BJ (cell line): ENCODE data around the gene IDH3G. TPM values are rescaled to one million over a fixed set of nuclear protein-coding genes. Genes with fewer than 3 reads are reported as not detected.

ENCODE experiments used
- CTCF ChIA-PET: fragments of 350-600 bp; formaldehyde crosslinking; extraction: SDS; loops from one replicate; lab custom pipeline; 2021; ENCODE audit warnings: antibody characterized with exemption, inconsistent platforms; lab: Yijun Ruan, JAX
- POLR2A ChIA-PET: fragments of 300-600 bp; sonication (Branson Sonifier 250); formaldehyde crosslinking; extraction: SDS; loops from one replicate; lab custom pipeline; 2021; ENCODE audit warnings: antibody characterized with exemption; lab: Charles Lee
- DNase-seq: peaks from one replicate; pipeline ENCODE4 v3.0.0-alpha.2; 2011; ENCODE audit warnings: low read depth
- H3K27me3 ChIP-seq: 2 replicates; pipeline ENCODE4 v1.6.0; 2011; ENCODE audit warnings: low read length; ENCODE audit not compliant: control insufficient read depth, insufficient read depth
- H3K36me3 ChIP-seq: 2 replicates; pipeline ENCODE4 v1.5.1; 2011; ENCODE audit warnings: low read length; ENCODE audit not compliant: control insufficient read depth, insufficient read depth
- H3K4me3 ChIP-seq: 2 replicates; pipeline ENCODE4 v1.5.1; 2011; ENCODE audit warnings: low read depth, mild to moderate bottlenecking, control low read depth, low read length
- polyA plus RNA-seq: library from polyadenylated mRNA; depleted of rRNA; stranded (reverse); fragments of >200 nt; gene quantifications from 2 replicates; pipeline ENCODE4 v1.2.3, GENCODE V29; 2011
- TF ChIP-seq, protein P1 (sequence below): IDR thresholded peaks from 2 replicates; pipeline ENCODE4 v1.5.1; 2011; ENCODE audit warnings: low read depth, mild to moderate bottlenecking, control low read depth, inconsistent platforms, low read length, moderate library complexity; ENCODE audit not compliant: insufficient read depth

Gene IDH3G
- polyA plus RNA-seq, 1 experiment, result 99.2 TPM

DNA sequence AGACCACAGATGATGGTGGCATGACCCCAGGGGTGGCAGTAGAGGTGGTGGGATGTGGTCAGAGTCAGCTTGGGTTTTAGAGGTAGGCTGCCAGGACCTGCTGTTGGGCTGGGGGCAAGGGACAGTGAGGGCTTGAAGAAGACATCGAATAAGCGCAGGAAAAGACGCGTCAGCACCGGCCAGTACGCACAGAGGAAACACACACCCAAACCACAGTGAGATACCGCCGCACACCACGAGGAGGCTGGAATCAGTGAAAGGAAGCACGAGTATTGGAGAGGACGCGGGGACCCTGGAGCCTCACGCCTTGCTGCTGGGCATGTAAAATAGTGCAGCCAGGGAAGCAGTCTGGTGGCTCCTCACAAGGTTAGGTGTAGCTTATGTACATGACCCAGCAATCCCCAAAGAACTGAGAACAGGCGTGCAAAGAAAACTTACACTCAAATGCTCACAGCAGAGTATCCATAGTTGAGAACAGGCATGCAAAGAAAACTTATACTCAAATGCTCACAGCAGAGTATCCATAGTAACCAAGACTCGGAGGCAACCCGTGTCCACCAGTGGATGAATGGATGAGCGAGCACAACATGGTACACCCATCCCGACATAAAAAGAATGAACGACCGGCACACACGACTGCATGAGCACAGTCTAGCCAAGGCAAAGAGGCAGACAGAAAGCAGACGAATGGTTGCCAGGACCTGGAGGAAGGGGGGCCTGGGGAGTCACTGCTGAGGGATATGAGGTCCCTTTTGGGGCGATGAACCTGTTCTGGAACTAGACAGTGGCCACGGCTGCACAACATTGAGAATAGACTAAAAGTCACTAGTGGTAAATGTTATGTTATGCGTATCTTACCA lies 22.9 kb upstream of the IDH3G start:
- Histone ChIP-seq H3K36me3 (no peaks in the 10 kb centered on the region), H3K4me3 (no peak overlapping the region), H3K27me3 (no peaks in the 10 kb centered on the region; the same call in 1 of the 2 replicates)
- CTCF ChIA-PET, result interaction anchor here (0.9 kb wide), 1 partner anchor 131 kb away, joined by 3 read pairs; no protein-coding TSS in a partner anchor
- POLR2A ChIA-PET, result no interaction called here
- no peak for DNase-seq
- TF ChIP-seq, protein P1, sequence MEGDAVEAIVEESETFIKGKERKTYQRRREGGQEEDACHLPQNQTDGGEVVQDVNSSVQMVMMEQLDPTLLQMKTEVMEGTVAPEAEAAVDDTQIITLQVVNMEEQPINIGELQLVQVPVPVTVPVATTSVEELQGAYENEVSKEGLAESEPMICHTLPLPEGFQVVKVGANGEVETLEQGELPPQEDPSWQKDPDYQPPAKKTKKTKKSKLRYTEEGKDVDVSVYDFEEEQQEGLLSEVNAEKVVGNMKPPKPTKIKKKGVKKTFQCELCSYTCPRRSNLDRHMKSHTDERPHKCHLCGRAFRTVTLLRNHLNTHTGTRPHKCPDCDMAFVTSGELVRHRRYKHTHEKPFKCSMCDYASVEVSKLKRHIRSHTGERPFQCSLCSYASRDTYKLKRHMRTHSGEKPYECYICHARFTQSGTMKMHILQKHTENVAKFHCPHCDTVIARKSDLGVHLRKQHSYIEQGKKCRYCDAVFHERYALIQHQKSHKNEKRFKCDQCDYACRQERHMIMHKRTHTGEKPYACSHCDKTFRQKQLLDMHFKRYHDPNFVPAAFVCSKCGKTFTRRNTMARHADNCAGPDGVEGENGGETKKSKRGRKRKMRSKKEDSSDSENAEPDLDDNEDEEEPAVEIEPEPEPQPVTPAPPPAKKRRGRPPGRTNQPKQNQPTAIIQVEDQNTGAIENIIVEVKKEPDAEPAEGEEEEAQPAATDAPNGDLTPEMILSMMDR, result no peak

DNA sequence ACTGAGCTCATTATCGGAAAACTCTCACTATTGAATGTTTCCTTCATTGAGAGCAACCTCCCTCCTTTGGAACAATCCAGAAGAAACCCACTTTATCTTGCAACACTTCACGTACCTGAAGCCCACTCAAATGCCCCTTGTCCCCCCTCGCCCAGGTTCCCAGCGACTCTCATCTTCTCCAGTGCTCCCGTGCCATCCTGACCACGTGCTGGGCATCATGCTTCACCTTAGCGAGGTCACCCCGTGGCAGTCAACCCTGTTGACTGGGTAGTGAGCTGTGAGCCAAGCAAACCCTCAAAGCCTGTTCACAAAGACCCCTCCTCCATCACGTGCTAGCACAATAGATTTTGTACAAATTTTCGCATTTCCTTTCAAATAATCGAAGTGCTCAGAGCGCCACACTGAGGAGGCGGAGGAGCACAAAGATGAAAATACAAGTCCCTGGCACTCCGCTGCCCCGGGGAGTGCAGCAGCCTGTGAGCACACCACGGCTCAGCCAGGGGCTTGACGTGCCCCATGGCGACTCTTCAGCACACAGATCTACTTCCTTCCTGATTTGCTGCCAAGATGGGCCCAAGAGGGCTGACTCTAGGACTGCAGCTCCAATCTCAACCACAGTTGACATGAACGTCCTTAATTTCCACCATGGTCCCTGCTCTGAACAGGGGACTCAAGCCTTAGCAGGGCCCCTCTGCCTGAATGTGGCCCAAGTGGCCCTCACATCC lies 20.6 kb upstream of the IDH3G start:
- no peaks in the 10 kb centered on the region; the same call in 1 of the 2 replicates for H3K27me3 ChIP-seq
- H3K4me3 ChIP-seq, result no peak overlapping the region
- TF ChIP-seq, protein P1, result no peak
- POLR2A ChIA-PET, result no interaction called here
- CTCF ChIA-PET, result no interaction called here
- no peaks in the 10 kb centered on the region for H3K36me3 ChIP-seq
- DNase-seq, result no peak

GRCh38 chrX:153813161-153813560 lies 19.0 kb upstream of the IDH3G start:
- Histone ChIP-seq H3K4me3 (no peak overlapping the region), H3K36me3 (no peaks in the 10 kb centered on the region), H3K27me3 (no peaks in the 10 kb centered on the region; the same call in 1 of the 2 replicates)
- CTCF ChIA-PET, result interaction anchor here (0.9 kb wide), 1 partner anchor 24 kb away, joined by 3 read pairs; no protein-coding TSS in a partner anchor
- no peak for DNase-seq
- TF ChIP-seq, protein P1, result no peak
- POLR2A ChIA-PET, result no interaction called here

GRCh38 chrX:153812220-153812619 lies 18.0 kb upstream of the IDH3G start:
- Histone ChIP-seq H3K36me3 (no peaks in the 10 kb centered on the region), H3K27me3 (no peaks in the 10 kb centered on the region; the same call in 1 of the 2 replicates), H3K4me3 (no peak overlapping the region)
- POLR2A ChIA-PET, result no interaction called here
- TF ChIP-seq, protein P1, result no peak
- CTCF ChIA-PET, result interaction anchor here (0.9 kb wide), 1 partner anchor 23 kb away, joined by 3 read pairs; no protein-coding TSS in a partner anchor
- no peak for DNase-seq

GRCh38 chrX:153807976-153808375 lies 13.8 kb upstream of the IDH3G start:
- H3K36me3 ChIP-seq, result no peaks in the 10 kb centered on the region
- TF ChIP-seq, protein P1, result no peak
- H3K27me3 ChIP-seq, result no peaks in the 10 kb centered on the region; the same call in 1 of the 2 replicates
- no peak for DNase-seq
- CTCF ChIA-PET, result no interaction called here
- no peak overlapping the region for H3K4me3 ChIP-seq
- POLR2A ChIA-PET, result no interaction called here
